GM18502 (cell line): ENCODE data around the gene CRTC1.
"Not testable (repeated sequence)": the region's sequence is repeated elsewhere in the genome, so short reads cannot be mapped to it uniquely, and the experiment has no call there.

Experiments
- ATAC-seq: cut with Tn5 transposase; IDR thresholded peaks from one replicate; pipeline ENCODE4 v1.9.1; 2021; ENCODE audit warnings: mild to moderate bottlenecking; ENCODE audit not compliant: unreplicated experiment, poor library complexity

The CRTC1 gene

GRCh38 chr19:18793144-18794028 lies 109.9 kb downstream of the CRTC1 start:
- no peak for ATAC-seq

DNA sequence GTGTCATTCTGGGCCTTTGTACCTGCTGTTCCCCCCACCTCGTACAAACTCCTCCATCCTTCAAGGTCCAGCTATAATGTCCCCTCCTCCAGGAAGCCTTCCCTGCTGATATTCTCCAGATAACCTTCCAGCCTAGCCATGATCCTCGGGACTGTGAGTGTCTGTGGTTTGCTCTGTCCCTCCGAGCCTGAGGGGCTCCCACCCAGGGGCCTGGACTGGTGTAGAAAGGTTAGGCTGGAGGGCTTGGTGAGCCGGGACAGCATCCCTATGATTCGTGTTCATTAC lies 110.5 kb downstream of the CRTC1 start:
- ATAC-seq = no peak

DNA sequence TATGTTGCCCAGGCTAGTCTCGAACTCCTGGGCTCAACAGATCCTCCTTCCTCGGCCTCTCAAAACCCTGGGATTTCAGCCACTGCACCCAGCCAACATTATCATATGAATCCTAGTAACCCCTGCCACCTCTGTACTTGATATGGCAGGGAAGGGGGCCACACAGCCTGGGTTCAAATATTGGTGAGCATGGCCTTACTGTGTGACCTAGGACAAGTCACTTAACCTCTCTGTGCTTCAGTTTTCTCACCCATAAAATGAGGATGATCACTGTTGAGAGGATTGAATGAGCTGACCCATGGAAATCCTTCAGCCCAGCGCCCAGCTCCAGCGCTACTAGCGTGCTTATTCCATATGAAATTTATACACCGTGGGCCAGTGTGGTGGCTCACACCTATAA lies 111.2 kb downstream of the CRTC1 start:
- no peak for ATAC-seq

- ATAC-seq = no peak
These were observed 112.1 kb downstream of the CRTC1 start for GRCh38 chr19:18795540-18795939.

GRCh38 chr19:18796239-18796638 lies 112.8 kb downstream of the CRTC1 start:
- ATAC-seq = no peak

DNA sequence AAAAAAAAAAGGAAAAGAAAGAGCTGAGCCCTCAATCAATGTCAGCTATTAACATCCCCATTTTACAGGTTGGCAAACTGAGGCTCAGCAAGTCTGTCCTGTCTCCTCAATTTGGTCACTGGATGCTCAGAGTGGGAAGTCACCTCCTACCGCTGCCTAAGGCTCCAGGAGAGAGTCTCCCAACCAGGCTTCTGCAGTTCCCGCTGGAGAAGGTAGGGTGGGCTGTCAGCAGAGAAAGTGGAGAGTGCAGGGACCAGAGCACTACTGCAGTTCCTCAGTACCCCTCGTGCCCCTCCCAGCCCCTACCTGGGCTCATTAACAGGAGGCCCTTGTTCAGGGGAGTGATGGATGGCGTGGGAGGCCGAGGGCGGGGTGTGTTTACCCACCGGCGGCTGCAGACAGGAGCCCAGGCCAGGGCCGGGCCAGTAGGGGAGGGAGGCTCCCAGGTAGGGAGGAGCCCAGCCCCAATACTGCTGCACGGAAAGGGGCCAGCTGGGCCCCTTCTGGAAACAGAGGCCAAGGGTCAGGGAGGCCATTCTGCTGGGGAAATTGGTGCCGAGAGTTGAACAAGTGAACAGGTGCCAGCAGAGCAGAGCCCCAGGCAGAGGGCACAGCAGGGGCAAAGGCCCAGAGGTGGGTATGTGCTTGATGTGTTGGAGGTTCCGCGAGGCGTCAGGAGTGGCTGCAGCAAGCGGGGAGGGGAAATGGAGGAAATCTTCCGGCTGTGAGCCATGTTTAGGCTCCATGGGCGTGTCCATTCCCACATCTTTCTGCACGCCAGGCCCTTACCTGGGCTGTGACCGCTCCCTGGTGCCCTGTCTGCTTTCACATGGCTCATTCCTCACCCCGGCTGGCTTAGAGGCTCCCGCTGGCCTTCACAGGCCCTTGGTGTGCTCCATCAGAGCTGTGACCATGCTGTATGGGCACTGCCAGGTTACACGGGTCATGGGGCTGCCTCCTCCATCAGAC lies 115.2 kb downstream of the CRTC1 start:
- ATAC-seq = no peak

DNA sequence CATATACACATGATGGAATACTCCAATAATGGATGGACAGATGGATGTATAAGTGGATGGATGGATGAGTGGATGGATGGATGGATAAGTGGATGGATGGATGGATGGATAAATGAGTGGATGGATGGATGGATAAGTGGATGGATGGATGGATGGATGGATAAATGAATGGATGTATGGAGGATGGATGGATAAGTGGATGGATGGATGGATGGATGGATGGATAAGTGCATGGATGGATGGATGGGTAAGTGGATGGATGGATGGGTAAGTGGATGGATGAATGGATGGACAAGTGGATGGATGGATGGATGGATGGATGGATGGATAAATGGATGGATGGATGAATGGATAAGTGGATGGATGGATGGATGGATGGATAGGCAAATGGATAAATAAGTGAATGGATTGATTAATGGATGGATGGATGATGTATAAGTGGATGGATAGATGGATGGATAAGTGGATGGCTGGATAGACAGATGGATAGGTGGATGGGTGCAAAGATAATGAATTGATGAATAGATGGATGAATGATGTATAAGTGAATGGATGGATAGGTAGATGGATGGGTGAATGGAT lies 116.0 kb downstream of the CRTC1 start:
- ATAC-seq = no peak

GRCh38 chr19:18800079-18800478 lies 116.6 kb downstream of the CRTC1 start:
- ATAC-seq = no peak

DNA sequence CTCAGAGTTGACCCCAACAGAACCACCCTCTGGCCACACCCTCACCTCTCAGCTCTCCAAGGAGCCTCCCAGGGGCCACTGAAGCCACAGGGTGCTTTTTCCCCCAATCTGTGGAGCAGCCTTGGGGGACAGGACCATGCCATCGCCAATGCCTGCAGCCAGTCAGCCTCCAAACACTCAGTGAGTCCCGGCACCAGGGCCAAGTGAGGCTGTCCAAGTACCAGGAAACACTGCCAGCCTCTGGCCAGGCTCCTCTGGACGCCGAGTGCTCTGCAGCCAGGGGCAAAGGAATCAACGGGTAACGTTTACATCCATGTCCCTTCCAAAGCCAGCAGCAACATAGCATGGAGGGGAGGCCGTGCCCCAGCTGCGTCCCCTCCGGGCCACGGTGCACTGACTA lies 117.2 kb downstream of the CRTC1 start:
- no peak for ATAC-seq

DNA sequence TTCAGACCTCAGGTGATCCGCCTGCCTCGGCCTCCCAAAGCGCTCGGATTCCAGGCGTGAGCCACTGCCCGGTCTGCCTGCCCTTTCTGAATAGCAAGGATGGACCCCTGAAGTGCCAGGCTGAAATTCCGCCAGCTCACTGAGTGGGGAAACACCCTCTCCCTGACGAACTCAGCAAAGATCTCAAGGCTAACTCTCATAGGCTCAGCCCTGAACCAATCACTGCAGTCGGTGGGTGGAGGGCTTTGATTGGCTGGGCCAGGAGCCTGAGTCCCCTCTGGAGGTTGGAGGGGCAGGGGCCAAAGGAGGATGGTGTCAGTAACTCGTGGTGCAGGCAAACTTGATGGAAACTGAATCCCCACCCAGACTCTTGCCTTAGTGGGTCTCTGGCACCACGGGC lies 118.9 kb downstream of the CRTC1 start:
- no peak for ATAC-seq

- ATAC-seq = no peak
These were observed 120.2 kb downstream of the CRTC1 start for GRCh38 chr19:18803550-18804138.

DNA sequence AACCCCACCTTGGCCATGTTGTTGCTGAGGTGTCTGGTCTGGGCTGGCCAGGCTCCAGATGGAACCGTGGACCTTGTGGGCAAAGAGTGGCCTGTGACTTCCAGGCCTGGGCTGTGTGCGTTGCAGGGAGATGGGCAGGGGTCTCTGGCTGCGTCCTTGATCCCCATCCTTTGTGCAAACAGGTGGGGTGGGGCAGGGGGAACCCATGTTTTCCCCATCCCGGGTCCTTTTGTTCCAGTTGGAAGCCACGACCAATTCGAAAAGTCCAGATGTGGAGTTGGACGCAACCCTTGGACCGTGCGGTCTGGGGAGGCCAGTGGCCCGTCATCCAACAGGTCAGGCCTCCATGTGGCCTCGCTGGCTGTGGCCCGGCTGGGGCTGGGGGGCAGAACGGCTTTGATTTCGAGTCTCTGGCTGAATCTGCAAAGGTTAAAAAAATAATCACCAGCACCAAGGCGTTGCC lies 120.7 kb downstream of the CRTC1 start:
- ATAC-seq = no peak

DNA sequence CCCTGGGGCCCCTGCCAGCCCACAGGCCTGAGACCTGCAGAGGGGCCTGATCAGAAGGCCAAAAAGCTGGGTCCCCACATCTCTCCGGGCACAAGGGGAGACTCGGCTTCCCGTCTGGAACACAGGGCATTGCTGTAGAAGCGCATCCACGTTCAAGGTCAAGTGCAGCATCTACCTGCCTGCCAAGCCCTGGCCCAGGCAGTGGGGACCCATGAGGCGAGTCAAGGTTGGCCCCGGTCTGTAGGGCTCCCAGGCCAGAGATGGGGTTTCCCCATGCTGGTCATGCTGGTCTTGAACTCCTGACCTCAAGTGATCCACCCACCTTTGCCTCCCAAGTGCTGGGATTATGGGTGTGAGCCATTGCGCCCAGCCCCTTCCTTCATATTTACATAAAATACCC lies 121.2 kb downstream of the CRTC1 start:
- no peak for ATAC-seq

DNA sequence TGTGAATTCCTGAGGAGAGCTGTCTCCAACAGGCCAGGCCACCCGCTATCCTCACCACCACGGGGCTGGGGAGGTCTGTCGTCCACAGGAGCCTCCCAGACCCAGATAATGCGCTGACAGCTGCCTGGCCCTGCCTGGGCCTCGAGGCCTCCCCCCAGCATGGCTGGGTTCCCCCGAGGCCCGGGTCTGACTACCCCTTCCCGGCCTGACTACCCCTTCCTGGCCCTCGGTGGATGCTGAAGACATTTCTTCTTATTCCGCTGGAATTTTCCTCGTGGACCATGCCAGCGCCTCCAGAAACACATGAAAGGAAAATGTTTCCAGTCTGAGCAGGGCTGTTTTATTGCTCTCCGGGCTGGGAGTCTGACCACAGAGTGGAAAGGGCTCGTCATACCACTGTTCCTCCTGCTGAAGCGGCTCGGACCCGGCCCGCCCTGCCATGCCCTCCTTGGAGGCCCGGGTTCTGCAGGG lies 124.4 kb downstream of the CRTC1 start:
- ATAC-seq = no peak

- no peak for ATAC-seq
These were observed 125.8 kb downstream of the CRTC1 start for GRCh38 chr19:18809149-18809868.

- not testable (repeated sequence) for ATAC-seq
These were observed 128.2 kb downstream of the CRTC1 start for GRCh38 chr19:18811638-18812037.

- ATAC-seq = no peak
These were observed 130.6 kb downstream of the CRTC1 start for GRCh38 chr19:18814063-18814462.

GRCh38 chr19:18815673-18816072 lies 132.2 kb downstream of the CRTC1 start:
- ATAC-seq = no peak

DNA sequence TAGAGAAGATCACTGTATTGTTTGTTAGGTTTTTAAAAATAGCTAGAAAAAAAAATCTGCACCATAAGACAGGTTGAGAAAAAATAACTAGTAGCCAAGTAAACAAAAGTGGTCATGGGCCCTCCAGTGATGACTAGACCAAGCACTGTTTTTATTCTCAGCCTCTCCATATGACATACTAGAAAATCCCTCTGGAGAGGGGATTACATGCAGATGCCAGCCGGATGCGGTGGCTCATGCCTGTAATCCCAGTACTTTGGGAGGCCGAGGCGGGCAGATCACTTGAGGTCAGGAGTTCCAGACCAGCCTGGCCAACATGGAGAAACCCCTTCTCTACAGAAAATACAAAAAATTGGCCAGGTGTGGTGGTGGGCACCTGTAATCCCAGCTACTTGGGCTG lies 133.2 kb downstream of the CRTC1 start:
- ATAC-seq = not testable (repeated sequence)

DNA sequence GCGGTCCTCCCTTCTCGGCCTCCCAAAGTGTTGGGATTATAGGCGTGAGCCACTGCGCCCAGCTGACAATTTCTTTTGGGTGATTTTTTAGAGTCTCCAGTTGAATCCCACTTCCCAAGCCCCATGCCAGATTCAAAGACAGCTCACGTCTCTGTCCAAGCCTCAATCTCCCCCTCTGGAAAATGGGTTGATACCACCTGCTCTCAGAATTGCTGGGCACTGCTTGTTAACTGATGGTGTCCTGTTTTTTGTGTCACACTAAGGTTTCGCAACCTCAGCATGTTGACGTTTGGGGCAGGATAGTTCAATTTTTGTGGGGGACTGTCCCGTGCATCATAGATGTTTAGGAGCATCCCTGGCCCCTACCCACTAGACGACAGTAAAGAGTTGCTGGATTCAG lies 134.1 kb downstream of the CRTC1 start:
- no peak for ATAC-seq
